A673 (cell line): ENCODE results near the gene VPS51. TPM values are rescaled to one million over a fixed set of nuclear protein-coding genes. Genes with fewer than 3 reads are reported as not detected.

Source experiments
- BruUV-seq: library from RNA; stranded (reverse); fragments of 400-500 nt; replicated peaks from 2 replicates; lab custom pipeline; 2021; lab: Mats Ljungman, UMichigan
- CTCF ChIA-PET: fragments of 300-600 bp; sonication (Branson Sonifier 250); formaldehyde crosslinking; loops from one replicate; lab custom pipeline; 2022; ENCODE audit warnings: antibody characterized with exemption; lab: Charles Lee
- POLR2A ChIA-PET: fragments of 300-600 bp; sonication (Branson Sonifier 250); formaldehyde crosslinking; loops from one replicate; lab custom pipeline; 2022; ENCODE audit warnings: antibody characterized with exemption; ENCODE audit not compliant: low non-redundant PET; lab: Charles Lee
- DNase-seq: peaks from one replicate; pipeline ENCODE4 v3.0.0-alpha.2; 2015; ENCODE audit warnings: low spot score
- H3K27ac ChIP-seq: fragments of 200-600 bp; sonication (generic); 2 replicates; pipeline ENCODE4 v1.5.1; 2016; ENCODE audit warnings: mixed run types, low read depth, mild to moderate bottlenecking, mixed read lengths, antibody characterized with exemption, low read length; ENCODE audit not compliant: poor library complexity, severe bottlenecking
- H3K27me3 ChIP-seq: fragments of 200-600 bp; sonication (generic); replicated peaks from 2 replicates; pipeline ENCODE4 v1.6.1; 2017; ENCODE audit warnings: mixed run types, low read depth, mild to moderate bottlenecking, mixed read lengths, antibody characterized with exemption, low read length; ENCODE audit not compliant: insufficient read depth, poor library complexity
- H3K36me3 ChIP-seq: fragments of 200-600 bp; sonication (generic); 2 replicates; pipeline ENCODE4 v1.6.1; 2016; ENCODE audit warnings: mixed run types, mild to moderate bottlenecking, mixed read lengths, antibody characterized with exemption, low read length; ENCODE audit not compliant: insufficient read depth, poor library complexity, severe bottlenecking
- H3K4me1 ChIP-seq: fragments of 200-600 bp; sonication (generic); 2 replicates; pipeline ENCODE4 v1.6.1; 2017; ENCODE audit warnings: mixed run types, mild to moderate bottlenecking, mixed read lengths, antibody characterized with exemption, low read length; ENCODE audit not compliant: insufficient read depth, poor library complexity, severe bottlenecking
- H3K4me3 ChIP-seq: fragments of 200-600 bp; sonication (generic); 2 replicates; pipeline ENCODE4 v1.5.1; 2016; ENCODE audit warnings: low read depth, mixed run types, mild to moderate bottlenecking, mixed read lengths, low read length; ENCODE audit not compliant: poor library complexity, severe bottlenecking
- H3K9me3 ChIP-seq: fragments of 200-600 bp; sonication (generic); 2 replicates; pipeline ENCODE4 v1.6.1; 2016; ENCODE audit warnings: mixed run types, low read depth, mild to moderate bottlenecking, mixed read lengths, antibody characterized with exemption, low read length; ENCODE audit not compliant: poor library complexity, severe bottlenecking
- EZH2 ChIP-seq: fragments of 200-600 bp; sonication (generic); IDR thresholded peaks from 2 replicates; pipeline ENCODE4 v1.6.1; 2017; ENCODE audit warnings: borderline replicate concordance, low read depth, mild to moderate bottlenecking, mixed read lengths, antibody characterized with exemption, low read length; ENCODE audit not compliant: poor library complexity, severe bottlenecking
- intact Hi-C: fragments of 100-400 bp; cut with micrococcal nuclease; formaldehyde crosslinking; loops from one replicate; pipeline ENCODE4 v1.10.0; 2022; ENCODE audit not compliant: unreplicated experiment
- total RNA-seq: library from RNA; stranded (reverse); gene quantifications from 2 replicates; pipeline ENCODE4 v1.2.3, GENCODE V29; 2021
- TF ChIP-seq, protein P1 (sequence below): fragments of 300-800, 200-600 bp; sonication (generic); conservative IDR thresholded peaks from 2 replicates; pipeline ENCODE4 v1.5.1; 2017; ENCODE audit warnings: low read depth, mild to moderate bottlenecking, antibody characterized with exemption, low read length, moderate library complexity, mixed read lengths

VPS51 gene
- total RNA-seq, 1 experiment from 2014 or later = 125 TPM

GRCh38 chr11:65085446-65085845, 10.6 kb upstream of the VPS51 start:
- no peak for TF ChIP-seq EZH2
- TF ChIP-seq, protein P1, sequence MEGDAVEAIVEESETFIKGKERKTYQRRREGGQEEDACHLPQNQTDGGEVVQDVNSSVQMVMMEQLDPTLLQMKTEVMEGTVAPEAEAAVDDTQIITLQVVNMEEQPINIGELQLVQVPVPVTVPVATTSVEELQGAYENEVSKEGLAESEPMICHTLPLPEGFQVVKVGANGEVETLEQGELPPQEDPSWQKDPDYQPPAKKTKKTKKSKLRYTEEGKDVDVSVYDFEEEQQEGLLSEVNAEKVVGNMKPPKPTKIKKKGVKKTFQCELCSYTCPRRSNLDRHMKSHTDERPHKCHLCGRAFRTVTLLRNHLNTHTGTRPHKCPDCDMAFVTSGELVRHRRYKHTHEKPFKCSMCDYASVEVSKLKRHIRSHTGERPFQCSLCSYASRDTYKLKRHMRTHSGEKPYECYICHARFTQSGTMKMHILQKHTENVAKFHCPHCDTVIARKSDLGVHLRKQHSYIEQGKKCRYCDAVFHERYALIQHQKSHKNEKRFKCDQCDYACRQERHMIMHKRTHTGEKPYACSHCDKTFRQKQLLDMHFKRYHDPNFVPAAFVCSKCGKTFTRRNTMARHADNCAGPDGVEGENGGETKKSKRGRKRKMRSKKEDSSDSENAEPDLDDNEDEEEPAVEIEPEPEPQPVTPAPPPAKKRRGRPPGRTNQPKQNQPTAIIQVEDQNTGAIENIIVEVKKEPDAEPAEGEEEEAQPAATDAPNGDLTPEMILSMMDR = no peak
- intact Hi-C loops = no loop called here
- H3K36me3 ChIP-seq = peaks cover 29% of the 10 kb centered on the region
- peaks cover 12% of the 10 kb centered on the region for H3K4me1 ChIP-seq
- POLR2A ChIA-PET = no interaction called here
- H3K27ac ChIP-seq = no peak overlapping the region
- no peak overlapping the region for H3K4me3 ChIP-seq
- CTCF ChIA-PET = interaction anchor here (0.7 to 1.1 kb wide), 2 partner anchors 26 to 28 kb away, joined by 3 read pairs; partner anchors contain the start of gene TM7SF2
- no TSS peak for BruUV-seq
- no peaks in the 10 kb centered on the region for H3K27me3 ChIP-seq
- H3K9me3 ChIP-seq = no peaks in the 10 kb centered on the region
- no peak for DNase-seq

DNA sequence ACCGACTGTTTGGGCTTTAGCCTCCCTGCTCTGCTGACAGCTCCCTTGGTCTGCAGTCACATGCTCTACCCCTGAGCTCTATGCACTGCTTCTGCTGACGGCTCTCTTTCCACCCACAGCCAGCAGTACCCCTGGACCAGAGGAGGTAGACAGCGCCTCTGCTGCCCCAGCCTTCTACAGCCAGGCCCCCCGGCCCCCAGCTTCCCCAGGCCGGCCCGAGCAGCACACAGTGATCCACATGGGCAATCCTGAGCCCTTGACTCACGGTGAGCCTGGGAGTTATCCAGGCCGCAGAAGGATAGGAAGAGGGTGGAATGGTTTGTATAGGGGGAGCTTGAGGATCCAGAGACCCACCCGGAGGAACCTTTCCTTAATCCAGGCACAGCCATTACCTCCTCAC, 9.2 kb upstream of the VPS51 start:
- TF ChIP-seq EZH2 = no peak
- TF ChIP-seq, protein P1 = no peak
- no TSS peak for BruUV-seq
- H3K27ac ChIP-seq = no peak overlapping the region
- CTCF ChIA-PET = no interaction called here
- no peaks in the 10 kb centered on the region for H3K27me3 ChIP-seq
- no peaks in the 10 kb centered on the region for H3K9me3 ChIP-seq
- no peak for DNase-seq
- H3K4me3 ChIP-seq = no peak overlapping the region
- POLR2A ChIA-PET = no interaction called here
- peaks cover 18% of the 10 kb centered on the region for H3K36me3 ChIP-seq
- intact Hi-C loops = no loop called here
- peaks cover 12% of the 10 kb centered on the region for H3K4me1 ChIP-seq

DNA sequence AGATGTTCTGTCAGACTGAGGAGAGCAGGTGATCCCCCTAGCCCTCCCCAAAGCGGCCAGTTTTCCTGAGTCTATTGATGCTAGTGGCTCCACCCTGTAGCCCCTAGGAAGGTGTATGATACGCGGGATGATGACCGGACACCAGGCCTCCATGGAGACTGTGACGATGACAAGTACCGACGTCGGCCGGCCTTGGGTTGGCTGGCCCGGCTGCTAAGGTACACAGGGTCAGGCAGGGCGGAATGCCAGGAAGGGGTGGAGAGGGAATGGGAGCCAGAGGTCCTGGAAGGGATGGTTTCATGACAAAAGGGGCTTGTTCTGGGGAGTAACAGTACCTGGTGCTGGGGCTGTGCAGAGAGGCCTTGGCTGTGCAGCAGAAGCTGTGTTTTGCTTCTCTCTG, 8.8 kb upstream of the VPS51 start:
- ChIA-PET POLR2A (no interaction called here), CTCF (no interaction called here)
- Histone ChIP-seq H3K9me3 (no peaks in the 10 kb centered on the region), H3K27ac (no peak overlapping the region), H3K4me1 (peaks cover 9% of the 10 kb centered on the region), H3K27me3 (no peaks in the 10 kb centered on the region), H3K36me3 (peaks cover 14% of the 10 kb centered on the region), H3K4me3 (no peak overlapping the region)
- intact Hi-C loops = no loop called here
- TF ChIP-seq, protein P1 = no peak
- no peak for TF ChIP-seq EZH2
- DNase-seq = no peak
- BruUV-seq = no TSS peak
